HFF-Myc (cell line): ENCODE data around the gene SPEM1.

Source experiments
- DNase-seq: peaks from one replicate; pipeline ENCODE4 v3.0.0-alpha.2; 2011; ENCODE audit warnings: low read depth; ENCODE audit errors: extremely low read depth
- H3K4me3 ChIP-seq: replicated peaks from 2 replicates; pipeline ENCODE4 v1.5.1; 2011; ENCODE audit warnings: low read depth, mild to moderate bottlenecking, control low read depth, low read length
- CTCF ChIP-seq: IDR thresholded peaks from 2 replicates; pipeline ENCODE4 v1.5.1; 2012; ENCODE audit warnings: mild to moderate bottlenecking, low read depth, low read length, control low read depth; ENCODE audit errors: missing control alignments

The SPEM1 gene

GRCh38 chr17:7426896-7427489 is 6.9 kb downstream of the SPEM1 start:
- no peak overlapping the region for H3K4me3 ChIP-seq
- DNase-seq: no peak
- no peak for TF ChIP-seq CTCF

DNA sequence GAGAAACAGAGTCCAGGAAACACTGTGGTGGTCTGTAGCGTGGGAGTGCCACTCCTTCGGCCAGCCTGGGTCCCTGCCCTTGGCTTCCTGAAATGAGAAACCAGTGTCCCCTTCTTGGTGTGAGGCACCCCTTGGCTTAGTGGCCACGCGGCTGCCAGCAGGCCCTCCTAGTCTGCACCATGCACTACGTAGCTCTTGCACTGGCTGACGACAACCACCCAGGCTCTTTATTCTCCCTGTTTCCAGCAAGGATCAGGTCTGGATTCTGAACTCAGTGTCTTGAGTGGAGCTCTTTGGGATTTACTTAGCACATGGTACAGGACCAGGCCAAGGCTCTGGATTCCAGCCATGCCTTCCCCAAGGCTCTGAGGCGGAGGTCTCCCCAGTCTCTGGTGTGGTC is 7.4 kb downstream of the SPEM1 start:
- TF ChIP-seq CTCF: no peak
- DNase-seq: no peak
- no peak overlapping the region for H3K4me3 ChIP-seq

- DNase-seq: no peak
- no peak within 1 kb of the TSS for H3K4me3 ChIP-seq
- no peak for TF ChIP-seq CTCF
These were observed 8.4 kb downstream of the SPEM1 start, which contains the start of gene SPEM3 for GRCh38 chr17:7428557-7428956. SPEM3 (plus strand) TSS chr17:7428857; CDS start chr17:7428903, 46 bp downstream.

DNA sequence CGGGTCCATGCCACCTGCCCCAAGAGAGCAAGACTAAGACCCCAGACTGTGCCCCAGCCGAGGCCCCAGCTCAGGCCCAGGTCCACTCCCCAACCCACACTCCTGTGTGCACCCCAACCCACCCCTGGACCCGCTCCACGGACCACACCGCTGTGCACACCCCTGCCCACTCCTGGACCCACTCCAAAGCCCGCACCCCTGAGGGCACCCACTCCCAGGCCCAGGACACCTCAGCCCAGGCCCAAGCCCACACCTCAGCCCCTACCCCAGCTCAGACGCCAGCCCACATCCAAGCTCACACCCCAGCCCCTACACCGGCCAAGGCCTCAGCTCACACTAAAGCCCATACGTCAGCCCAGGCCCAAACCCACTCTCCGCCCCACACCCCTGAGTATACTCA is 9.6 kb downstream of the SPEM1 start:
- H3K4me3 ChIP-seq: no peak overlapping the region
- no peak for TF ChIP-seq CTCF
- DNase-seq: no peak

DNA sequence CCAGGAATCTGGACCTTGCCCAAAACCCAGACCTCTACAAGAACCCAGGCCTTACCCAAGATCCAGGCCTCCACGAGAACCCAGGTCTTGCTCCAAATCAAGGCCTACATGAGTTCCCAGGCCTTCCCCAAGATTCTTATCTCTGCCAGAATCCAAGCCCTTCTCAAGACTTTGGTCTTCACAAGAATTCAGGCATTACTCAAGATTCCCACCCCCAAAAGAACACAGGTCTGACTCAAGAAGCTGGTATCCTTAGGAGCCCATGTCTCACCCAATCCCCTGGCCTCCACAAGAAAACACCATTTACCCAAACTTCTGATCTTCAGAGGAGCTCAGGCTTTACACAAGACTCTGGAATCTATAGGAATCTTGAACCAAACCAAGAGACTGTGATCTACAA is 11.1 kb downstream of the SPEM1 start:
- no peak for TF ChIP-seq CTCF
- H3K4me3 ChIP-seq: no peak overlapping the region
- no peak for DNase-seq

- DNase-seq: no peak
- TF ChIP-seq CTCF: no peak
- no peak overlapping the region for H3K4me3 ChIP-seq
These were observed 12.2 kb downstream of the SPEM1 start for GRCh38 chr17:7432296-7432695.

DNA sequence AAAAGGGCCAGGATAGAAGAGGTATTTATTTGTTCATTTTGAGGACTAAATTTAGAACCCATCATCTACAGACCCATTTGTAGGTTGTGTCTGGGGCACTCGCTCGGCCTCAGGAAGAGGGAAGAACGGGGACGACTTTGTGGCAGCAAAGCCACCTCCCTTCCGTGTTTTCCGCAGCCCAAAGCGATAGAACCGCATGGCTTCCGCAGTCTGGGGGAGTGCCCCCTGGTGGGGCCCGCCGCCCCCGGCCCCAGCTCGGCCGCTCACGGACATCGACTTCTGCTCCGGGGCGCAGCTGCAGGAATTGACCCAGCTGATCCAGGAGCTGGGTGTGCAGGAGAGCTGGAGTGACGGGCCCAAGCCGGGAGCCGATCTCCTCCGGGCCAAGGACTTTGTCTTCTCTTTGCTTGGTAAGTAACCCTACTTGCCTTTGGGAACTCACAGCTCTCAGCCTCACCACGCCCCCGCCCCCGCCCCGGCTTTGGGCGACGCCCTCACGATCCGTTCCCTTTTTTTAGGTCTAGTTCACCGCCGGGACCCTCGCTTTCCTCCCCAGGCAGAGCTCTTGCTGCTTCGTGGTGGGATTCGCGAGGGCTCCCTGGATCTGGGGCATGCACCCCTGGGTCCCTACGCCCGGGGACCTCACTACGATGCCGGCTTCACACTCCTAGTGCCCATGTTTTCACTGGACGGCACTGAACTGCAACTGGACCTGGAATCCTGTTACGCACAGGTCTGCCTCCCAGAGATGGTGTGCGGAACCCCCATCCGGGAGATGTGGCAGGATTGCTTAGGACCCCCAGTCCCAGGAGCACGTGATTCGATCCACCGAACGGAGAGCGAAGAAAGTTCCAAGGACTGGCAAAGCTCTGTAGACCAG is 15.8 kb downstream of the SPEM1 start:
- peak; percentile 10 for TF ChIP-seq CTCF
- no peak for DNase-seq
- peak overlapping the region; percentile 38 for H3K4me3 ChIP-seq
